ENCODE data around the gene ZNF831.

GRCh38 chr20:59123678-59124255, 39.9 kb upstream of the ZNF831 start:
- TF ChIP-seq POLR2A (IDR thresholded peaks at IDR 0.05) = no peak
- no peak for TF ChIP-seq CTCF (IDR thresholded peaks at IDR 0.05)
